Activated CD8-positive, alpha-beta T cell treated with anti-CD3 and anti-CD28 coated beads for 36 hours (primary cell): ENCODE results near the gene SLC25A36. TPM values are rescaled to one million over a fixed set of nuclear protein-coding genes. Genes with fewer than 3 reads are reported as not detected.
A peak's percentile ranks its signal among the peaks of the same experiment; 100 is the strongest.

Experiments
- ATAC-seq: fragments of 200-7000 bp; cut with Tn5 transposase; one replicate; pipeline ENCODE4 v1.10.0; 2021; ENCODE audit warnings: mild to moderate bottlenecking, moderate library complexity
- CTCF ChIA-PET: fragments of 350-600 bp; sonication (Branson Sonifier 250); formaldehyde crosslinking; loops from one replicate; lab custom pipeline; 2021; ENCODE audit warnings: antibody characterized with exemption; lab: Charles Lee
- POLR2A ChIA-PET: fragments of 350-600 bp; sonication (Branson Sonifier 250); formaldehyde crosslinking; loops from one replicate; lab custom pipeline; 2021; ENCODE audit warnings: antibody characterized with exemption; lab: Charles Lee
- DNase-seq: peaks from one replicate; pipeline ENCODE4 v3.0.0-alpha.2; 2020
- H3K27ac Mint-ChIP-seq: one replicate; pipeline ENCODE4 v1.8.0; 2021; ENCODE audit warnings: mild to moderate bottlenecking, mixed read lengths
- H3K27me3 Mint-ChIP-seq: one replicate; pipeline ENCODE4 v1.8.0; 2021; ENCODE audit warnings: mixed read lengths
- H3K36me3 Mint-ChIP-seq: one replicate; pipeline ENCODE4 v1.8.0; 2021; ENCODE audit warnings: low read depth, mixed read lengths
- H3K4me1 Mint-ChIP-seq: one replicate; pipeline ENCODE4 v1.8.0; 2021; ENCODE audit warnings: low read depth, mixed read lengths
- H3K4me3 Mint-ChIP-seq: one replicate; pipeline ENCODE4 v1.8.0; 2021; ENCODE audit warnings: mild to moderate bottlenecking, moderate library complexity, mixed read lengths
- H3K9me3 Mint-ChIP-seq: one replicate; pipeline ENCODE4 v1.8.0; 2021; ENCODE audit warnings: mixed read lengths
- CTCF ChIP-seq: fragments of 200-600 bp; IDR thresholded peaks from one replicate; pipeline ENCODE4 v1.8.0; 2022; ENCODE audit warnings: antibody characterized with exemption, mild to moderate bottlenecking
- intact Hi-C: fragments of 100-400 bp; cut with micrococcal nuclease; formaldehyde crosslinking; loops from one replicate; pipeline ENCODE4 v1.10.0; 2022
- total RNA-seq, 2 experiments: library from RNA; stranded (reverse); gene quantifications; one replicate each; pipeline ENCODE4 v1.2.3, GENCODE V29; 2021

Gene SLC25A36
- total RNA-seq, 2 experiments from 2014 or later = 102 to 106 TPM

GRCh38 chr3:141020143-141020830, 78.7 kb downstream of the SLC25A36 start:
- TF ChIP-seq CTCF = no peak
- Mint-ChIP-seq H3K27ac (peak overlapping the region; percentile 56), H3K4me3 (no peak overlapping the region)

GRCh38 chr3:141021261-141021660, 79.6 kb downstream of the SLC25A36 start:
- H3K27me3 Mint-ChIP-seq = peaks cover under 1% of the 10 kb centered on the region
- no peaks in the 10 kb centered on the region for H3K36me3 Mint-ChIP-seq
- peaks cover 2% of the 10 kb centered on the region for H3K9me3 Mint-ChIP-seq
- no peak for TF ChIP-seq CTCF
- peaks cover 21% of the 10 kb centered on the region for H3K4me1 Mint-ChIP-seq
- no peak overlapping the region for H3K27ac Mint-ChIP-seq
- DNase-seq (no peak), ATAC-seq (no peak)
- CTCF ChIA-PET = interaction anchor here (2.5 kb wide), 1 partner anchor 9 kb away, joined by 9 read pairs; no protein-coding TSS in a partner anchor
- intact Hi-C loops = no loop called here
- no peak overlapping the region for H3K4me3 Mint-ChIP-seq
- POLR2A ChIA-PET = no interaction called here

More at GRCh38 chr3:141020143-141020830, 78.7 kb downstream of the SLC25A36 start:
- intact Hi-C loops = no loop called here
- POLR2A ChIA-PET = no interaction called here
- H3K27me3 Mint-ChIP-seq = no peaks in the 10 kb centered on the region
- peaks cover 21% of the 10 kb centered on the region for H3K4me1 Mint-ChIP-seq
- CTCF ChIA-PET = interaction anchor here (0.9 to 1.8 kb wide), 2 partner anchors 14 to 171 kb away, joined by 3 read pairs; no protein-coding TSS in a partner anchor
- no peaks in the 10 kb centered on the region for H3K36me3 Mint-ChIP-seq
- peak; percentile 65 for DNase-seq
- peak; percentile 88 for ATAC-seq
- peaks cover 2% of the 10 kb centered on the region for H3K9me3 Mint-ChIP-seq

Other genes starting within 250 kb of the SLC25A36 start
- not detected for gene SPSB4, start 109.5 kb downstream of the SLC25A36 start, total RNA-seq